Breast epithelium (tissue), 4 donors: Measurements from ENCODE around the gene OGFOD3. TPM values are rescaled to one million over a fixed set of nuclear protein-coding genes. Genes with fewer than 3 reads are reported as not detected.
A peak's percentile ranks its signal among the peaks of the same experiment; 100 is the strongest.

Experiments used
- DNase-seq, 2 donors: peaks; one replicate each; pipeline ENCODE4 v3.0.0-alpha.2; 2019; ENCODE audit warnings: low spot score in 2 of 2
- H3K27ac ChIP-seq, 2 donors: fragments of 200-600 bp; sonication (generic) in 1 of 2; one replicate each; pipeline ENCODE4 v1.5.1; 2016 to 2019; ENCODE audit warnings: mild to moderate bottlenecking in 1 of 2
- H3K27me3 ChIP-seq, 2 donors: fragments of 200-600 bp; sonication (generic) in 1 of 2; one replicate each; pipeline versions ENCODE4 v1.5.1 to v1.6.0; 2017 to 2019; ENCODE audit warnings: control low read depth in 1 of 2, mild to moderate bottlenecking in 1 of 2
- H3K36me3 ChIP-seq: fragments of 200-600 bp; one replicate; pipeline ENCODE4 v1.5.1; 2019
- H3K4me1 ChIP-seq, 2 donors: fragments of 200-600 bp; sonication (generic); one replicate each; pipeline ENCODE4 v1.5.1; 2016 to 2019; ENCODE audit warnings: control low read depth in 1 of 2
- H3K4me3 ChIP-seq, 3 donors: fragments of 200-600 bp; sonication (generic); 1 replicate in 2 of 3; 2 replicates in 1 of 3; pipeline ENCODE4 v1.5.1; 2016 to 2019; ENCODE audit warnings: mild to moderate bottlenecking in 3 of 3, moderate library complexity in 2 of 3
- H3K9me3 ChIP-seq, 2 donors: fragments of 200-600 bp; sonication (generic) in 1 of 2; one replicate each; pipeline ENCODE4 v1.5.1; 2016 to 2019; ENCODE audit warnings: control low read depth in 1 of 2
- POLR2A ChIP-seq: fragments of 450-650 bp; IDR thresholded peaks from one replicate; pipeline ENCODE4 v1.6.1; 2016; ENCODE audit warnings: antibody characterized with exemption, mild to moderate bottlenecking, moderate library complexity
- POLR2AphosphoS5 ChIP-seq, 3 donors: sonication (generic); formaldehyde crosslinking; IDR thresholded peaks; one replicate each; pipeline ENCODE4 v1.6.1; 2017; ENCODE audit warnings: antibody characterized with exemption in 3 of 3
- intact Hi-C: fragments of 100-400 bp; cut with DNase I; formaldehyde crosslinking; loops from one replicate; pipeline ENCODE4 v1.15.1; 2023; ENCODE audit warnings: low total_unique reads
- total RNA-seq, 3 donors: library from RNA; depleted of rRNA; stranded (reverse); fragments of >200 nt; gene quantifications; one replicate each; pipeline ENCODE4 v1.1.0, GENCODE V29; 2016
- TF ChIP-seq, protein P1 (sequence below), 3 donors: fragments of 450-650 bp; IDR thresholded peaks; one replicate each; pipeline ENCODE4 v1.5.1; 2016 to 2017; ENCODE audit warnings: antibody characterized with exemption in 3 of 3, mild to moderate bottlenecking in 3 of 3, moderate library complexity in 3 of 3

Gene OGFOD3
- total RNA-seq, 3 donors from 2014 or later = 26.3 to 32.8 (median 28.5) TPM

DNA sequence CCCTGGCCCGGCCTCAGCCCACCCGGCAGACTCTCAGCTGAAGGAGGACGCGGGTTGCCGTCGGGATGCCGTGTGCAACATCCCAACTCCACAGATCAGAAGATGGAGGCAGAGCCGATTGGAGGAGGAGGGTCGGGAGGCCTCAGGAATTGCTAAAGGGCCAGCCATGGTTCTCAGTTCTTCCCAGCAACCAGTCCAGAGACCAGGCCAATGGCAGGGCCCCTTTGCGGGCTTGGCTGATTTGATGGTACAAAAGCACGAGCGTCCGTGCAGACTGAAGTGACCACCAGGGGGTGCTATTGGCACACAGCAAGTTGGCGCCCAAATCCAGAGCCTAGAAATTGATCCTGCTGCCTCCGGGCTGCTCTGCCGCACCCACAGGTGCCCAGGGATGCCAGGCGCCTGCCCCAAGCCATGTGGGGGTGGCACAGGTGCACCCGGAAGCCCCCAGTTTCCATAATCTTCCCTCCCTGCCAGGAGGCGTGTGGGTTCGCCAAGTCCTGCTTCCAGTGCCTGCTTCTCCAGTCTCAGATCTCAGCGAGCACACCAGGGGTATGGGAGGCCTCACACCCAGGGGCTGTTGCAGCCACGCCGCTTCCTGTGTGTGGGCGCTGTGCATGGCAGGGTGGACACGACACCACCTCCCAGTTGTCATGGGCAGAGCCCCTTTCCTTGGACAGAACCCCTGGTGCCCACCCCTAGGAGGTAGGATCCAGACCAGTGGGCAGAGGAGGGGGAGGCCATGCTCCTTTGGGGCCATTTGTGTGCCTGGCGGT is 66.5 kb downstream of the OGFOD3 start:
- no peaks in the 10 kb centered on the region for H3K36me3 ChIP-seq
- intact Hi-C loops = loop anchor here (10.0 kb wide), 1 partner anchor 63 kb away; the partner anchor contains the start of genes HEXD and OGFOD3
- peaks cover 0 to 11% of the 10 kb centered on the region in 2 donors for H3K4me1 ChIP-seq
- DNase-seq = peak; percentile 73 to 82
- TF ChIP-seq POLR2AphosphoS5 (IDR thresholded peaks at IDR 0.05) (peak in 2 of 3 donors; percentile 20 to 52), POLR2A (no peak)
- TF ChIP-seq, protein P1, sequence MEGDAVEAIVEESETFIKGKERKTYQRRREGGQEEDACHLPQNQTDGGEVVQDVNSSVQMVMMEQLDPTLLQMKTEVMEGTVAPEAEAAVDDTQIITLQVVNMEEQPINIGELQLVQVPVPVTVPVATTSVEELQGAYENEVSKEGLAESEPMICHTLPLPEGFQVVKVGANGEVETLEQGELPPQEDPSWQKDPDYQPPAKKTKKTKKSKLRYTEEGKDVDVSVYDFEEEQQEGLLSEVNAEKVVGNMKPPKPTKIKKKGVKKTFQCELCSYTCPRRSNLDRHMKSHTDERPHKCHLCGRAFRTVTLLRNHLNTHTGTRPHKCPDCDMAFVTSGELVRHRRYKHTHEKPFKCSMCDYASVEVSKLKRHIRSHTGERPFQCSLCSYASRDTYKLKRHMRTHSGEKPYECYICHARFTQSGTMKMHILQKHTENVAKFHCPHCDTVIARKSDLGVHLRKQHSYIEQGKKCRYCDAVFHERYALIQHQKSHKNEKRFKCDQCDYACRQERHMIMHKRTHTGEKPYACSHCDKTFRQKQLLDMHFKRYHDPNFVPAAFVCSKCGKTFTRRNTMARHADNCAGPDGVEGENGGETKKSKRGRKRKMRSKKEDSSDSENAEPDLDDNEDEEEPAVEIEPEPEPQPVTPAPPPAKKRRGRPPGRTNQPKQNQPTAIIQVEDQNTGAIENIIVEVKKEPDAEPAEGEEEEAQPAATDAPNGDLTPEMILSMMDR (IDR thresholded peaks at IDR 0.05) = peak; percentile 92 to 97 (median 95)
- H3K27me3 ChIP-seq = no peaks in the 10 kb centered on the region
- no peak overlapping the region for H3K27ac ChIP-seq
- H3K4me3 ChIP-seq = peak overlapping the region in 1 of 3 donors; percentile 32
- H3K9me3 ChIP-seq = no peaks in the 10 kb centered on the region

DNA sequence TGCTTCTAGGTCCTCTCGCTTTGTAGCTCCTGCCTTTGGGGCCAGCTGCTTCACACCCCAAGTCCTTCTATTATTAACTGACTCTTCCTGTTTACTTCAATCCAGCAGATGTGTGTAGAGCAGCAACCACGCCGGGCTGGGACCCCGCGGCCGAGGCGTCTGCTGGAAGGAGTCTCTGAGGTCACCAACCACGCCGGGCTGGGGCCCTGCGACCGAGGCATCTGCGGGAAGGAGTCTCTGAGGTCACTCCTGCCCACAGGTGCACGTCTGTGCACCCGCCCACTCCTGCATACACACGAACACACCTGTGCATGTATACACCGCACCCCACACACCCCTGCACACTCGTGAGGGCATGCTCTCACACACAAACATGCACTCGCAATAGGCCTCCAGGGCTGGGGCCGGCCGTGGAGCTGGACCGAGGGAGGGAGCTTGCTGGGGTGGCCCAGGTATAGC is 67.1 kb downstream of the OGFOD3 start:
- no peaks in the 10 kb centered on the region for H3K36me3 ChIP-seq
- intact Hi-C loops = loop anchor here (10.0 kb wide), 1 partner anchor 64 kb away; the partner anchor contains the start of genes HEXD and OGFOD3
- H3K27ac ChIP-seq = peak overlapping the region in 1 of 2 donors; percentile 33
- no peak overlapping the region for H3K4me3 ChIP-seq
- no peak for DNase-seq
- TF ChIP-seq POLR2AphosphoS5 (IDR thresholded peaks at IDR 0.05) (no peak), POLR2A (no peak)
- TF ChIP-seq, protein P1 (IDR thresholded peaks at IDR 0.05) = no peak
- H3K9me3 ChIP-seq = no peaks in the 10 kb centered on the region
- peaks cover 0 to 7% of the 10 kb centered on the region in 2 donors for H3K4me1 ChIP-seq
- no peaks in the 10 kb centered on the region for H3K27me3 ChIP-seq

DNA sequence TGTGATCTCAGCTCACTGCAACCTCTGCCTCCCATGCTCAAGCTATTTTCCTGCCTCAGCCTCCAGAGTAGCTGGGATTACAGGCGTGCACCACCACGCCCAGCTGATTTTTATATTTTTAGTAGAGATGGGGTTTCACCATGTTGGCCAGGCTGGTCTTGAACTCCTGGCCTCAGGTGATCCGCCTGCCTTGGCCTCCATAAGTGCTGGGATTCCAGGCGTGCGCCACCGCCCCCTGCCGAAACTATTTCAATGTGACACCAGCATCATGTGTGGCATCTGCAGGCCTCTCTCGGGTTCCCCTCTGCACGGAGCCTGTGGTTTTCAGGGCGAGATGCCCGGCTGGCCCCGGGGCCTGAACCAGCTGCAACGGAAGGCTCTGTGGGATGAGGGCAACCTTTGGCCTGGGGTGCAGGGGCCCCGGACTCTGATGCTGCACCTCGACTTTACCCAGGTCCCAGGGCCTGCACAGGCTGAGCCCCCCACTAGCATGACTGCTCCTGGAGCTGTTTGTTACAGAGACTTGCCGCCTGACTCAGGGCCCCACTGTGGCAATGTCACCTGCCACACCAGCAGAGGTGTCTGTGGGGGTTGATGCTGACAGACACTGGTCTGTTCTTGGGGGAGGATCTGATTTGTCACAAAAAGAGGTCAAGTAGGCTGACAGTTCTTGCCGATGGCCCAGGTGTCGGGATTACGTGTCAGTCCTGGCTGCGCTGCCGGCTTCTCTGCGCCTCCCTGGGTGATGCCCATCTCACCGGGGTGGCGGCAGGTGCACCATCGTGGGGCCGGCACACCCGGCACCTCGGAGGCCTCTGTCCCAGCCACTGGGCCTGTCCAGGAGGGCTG is 68.0 kb downstream of the OGFOD3 start:
- Histone ChIP-seq H3K27me3 (no peaks in the 10 kb centered on the region), H3K27ac (peak overlapping the region in 1 of 2 donors; percentile 33), H3K4me1 (peaks cover 0 to 4% of the 10 kb centered on the region in 2 donors), H3K36me3 (no peaks in the 10 kb centered on the region), H3K4me3 (no peak overlapping the region), H3K9me3 (no peaks in the 10 kb centered on the region)
- DNase-seq = no peak
- no peak for TF ChIP-seq POLR2AphosphoS5 (IDR thresholded peaks at IDR 0.05)
- TF ChIP-seq POLR2A = no peak
- TF ChIP-seq, protein P1 (IDR thresholded peaks at IDR 0.05) = no peak
- intact Hi-C loops = loop anchor here (10.0 kb wide), 1 partner anchor 64 kb away; the partner anchor contains the start of genes HEXD and OGFOD3

DNA sequence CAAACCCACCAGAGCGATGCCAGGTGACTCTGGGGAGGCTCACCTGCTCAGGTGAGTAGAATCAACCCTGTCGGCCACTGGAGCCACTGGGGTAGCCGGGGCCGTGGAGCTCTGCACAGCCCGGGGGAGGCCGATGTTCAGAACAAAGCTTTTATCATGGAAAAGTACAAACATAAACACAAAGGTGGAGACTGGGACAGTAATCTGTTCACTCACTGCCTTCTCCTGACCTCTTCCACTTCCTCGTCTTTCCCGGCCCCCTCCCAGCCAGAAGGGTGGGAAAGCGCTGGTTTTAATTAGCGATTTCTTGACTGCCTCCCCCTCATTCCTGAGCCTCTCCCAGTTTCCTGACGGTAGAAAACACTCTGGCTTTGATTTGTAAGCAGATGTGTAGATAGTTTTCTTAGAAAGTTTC is 69.1 kb downstream of the OGFOD3 start:
- H3K36me3 ChIP-seq = no peaks in the 10 kb centered on the region
- no peaks in the 10 kb centered on the region for H3K27me3 ChIP-seq
- no peak for DNase-seq
- TF ChIP-seq POLR2A = no peak
- no peak for TF ChIP-seq POLR2AphosphoS5 (IDR thresholded peaks at IDR 0.05)
- TF ChIP-seq, protein P1 (IDR thresholded peaks at IDR 0.05) = no peak
- H3K9me3 ChIP-seq = no peaks in the 10 kb centered on the region
- peaks cover 0 to 4% of the 10 kb centered on the region in 2 donors for H3K4me1 ChIP-seq
- peak overlapping the region in 1 of 2 donors; percentile 62 for H3K27ac ChIP-seq
- intact Hi-C loops = no loop called here
- peak overlapping the region in 1 of 3 donors; percentile 34 for H3K4me3 ChIP-seq
